H9 (cell line): ENCODE results near the gene B3GNT3. TPM values are rescaled to one million over a fixed set of nuclear protein-coding genes. Genes with fewer than 3 reads are reported as not detected.

Source experiments
- DNase-seq: peaks from one replicate; pipeline ENCODE4 v3.0.0-alpha.2; 2017
- H2AFZ ChIP-seq: one replicate; pipeline ENCODE4 v1.6.1; 2013; ENCODE audit warnings: mild to moderate bottlenecking, low read length, control low read depth, moderate library complexity
- H2AK5ac ChIP-seq: 2 replicates; pipeline ENCODE4 v1.6.1; 2013; ENCODE audit warnings: low read length, control low read depth, mixed read lengths; ENCODE audit not compliant: insufficient read length
- H2BK120ac ChIP-seq: one replicate; pipeline ENCODE4 v1.6.1; 2013; ENCODE audit warnings: low read depth, mild to moderate bottlenecking, low read length, control low read depth, inconsistent platforms; ENCODE audit not compliant: poor library complexity, severe bottlenecking
- H2BK12ac ChIP-seq: 2 replicates; pipeline ENCODE4 v1.6.1; 2013; ENCODE audit warnings: low read length, control low read depth, mixed read lengths, low read depth; ENCODE audit not compliant: insufficient read length
- H2BK15ac ChIP-seq: 2 replicates; pipeline ENCODE4 v1.6.1; 2013; ENCODE audit warnings: low read depth, low read length, control low read depth
- H2BK20ac ChIP-seq: one replicate; pipeline ENCODE4 v1.6.1; 2013; ENCODE audit warnings: low read depth, mild to moderate bottlenecking, low read length, control low read depth, inconsistent platforms; ENCODE audit not compliant: poor library complexity, severe bottlenecking
- H2BK5ac ChIP-seq: 2 replicates; pipeline ENCODE4 v1.6.1; 2013; ENCODE audit warnings: low read length, control low read depth, mixed read lengths; ENCODE audit not compliant: insufficient read length
- H3K14ac ChIP-seq: 2 replicates; pipeline ENCODE4 v1.6.1; 2013; ENCODE audit warnings: low read length, control low read depth; ENCODE audit not compliant: insufficient read depth
- H3K18ac ChIP-seq: 2 replicates; pipeline ENCODE4 v1.6.1; 2013; ENCODE audit warnings: low read depth, mild to moderate bottlenecking, mixed read lengths, low read length, control low read depth; ENCODE audit not compliant: insufficient read length
- H3K23ac ChIP-seq: 2 replicates; pipeline ENCODE4 v1.6.1; 2013; ENCODE audit warnings: low read length, control low read depth, mixed read lengths, low read depth; ENCODE audit not compliant: insufficient read length
- H3K23me2 ChIP-seq: 2 replicates; pipeline ENCODE4 v1.6.1; 2013; ENCODE audit warnings: low read depth, mild to moderate bottlenecking, mixed read lengths, low read length, control low read depth; ENCODE audit not compliant: insufficient read length, poor library complexity, severe bottlenecking
- H3K27ac ChIP-seq: 2 replicates; pipeline ENCODE4 v1.5.1; 2013; ENCODE audit warnings: low read length, control low read depth, mixed read lengths, low read depth; ENCODE audit not compliant: insufficient read length
- H3K27me3 ChIP-seq: 2 replicates; pipeline ENCODE4 v1.6.1; 2013; ENCODE audit warnings: low read length, control low read depth, inconsistent platforms; ENCODE audit not compliant: insufficient read depth
- H3K4ac ChIP-seq: 2 replicates; pipeline ENCODE4 v1.6.1; 2013; ENCODE audit warnings: low read depth, mild to moderate bottlenecking, control low read depth, inconsistent platforms, low read length, moderate library complexity
- H3K4me1 ChIP-seq: 2 replicates; pipeline ENCODE4 v1.6.1; 2013; ENCODE audit warnings: low read length, control low read depth, inconsistent platforms; ENCODE audit not compliant: insufficient read depth
- H3K4me2 ChIP-seq: 2 replicates; pipeline ENCODE4 v1.6.1; 2013; ENCODE audit warnings: low read length, control low read depth, mixed read lengths; ENCODE audit not compliant: insufficient read length, insufficient read depth
- H3K56ac ChIP-seq: 2 replicates; pipeline ENCODE4 v1.6.1; 2013; ENCODE audit warnings: low read depth, mild to moderate bottlenecking, mixed read lengths, low read length, control low read depth; ENCODE audit not compliant: insufficient read length
- H3K79me1 ChIP-seq: 2 replicates; pipeline ENCODE4 v1.6.1; 2013; ENCODE audit warnings: low read depth, mild to moderate bottlenecking, moderate library complexity, low read length, control low read depth, inconsistent platforms; ENCODE audit not compliant: insufficient read depth, poor library complexity, severe bottlenecking
- H3K79me2 ChIP-seq: 2 replicates; pipeline ENCODE4 v1.6.1; 2013; ENCODE audit warnings: low read length, control low read depth, inconsistent platforms; ENCODE audit not compliant: insufficient read depth
- H3K9ac ChIP-seq: 2 replicates; pipeline ENCODE4 v1.6.1; 2013; ENCODE audit warnings: low read length, control low read depth, mixed read lengths; ENCODE audit not compliant: insufficient read length; ENCODE audit errors: extremely low read depth
- H3K9me3 ChIP-seq: one replicate; pipeline ENCODE4 v1.6.1; 2013; ENCODE audit warnings: low read depth, low read length, inconsistent platforms; ENCODE audit not compliant: control insufficient read depth
- H3T11ph ChIP-seq: one replicate; pipeline ENCODE4 v1.6.1; 2013; ENCODE audit warnings: mild to moderate bottlenecking, low read length, control low read depth, inconsistent platforms
- H4K20me1 ChIP-seq: one replicate; pipeline ENCODE4 v1.6.1; 2013; ENCODE audit not compliant: control insufficient read depth, insufficient read length, insufficient read depth
- H4K5ac ChIP-seq: 2 replicates; pipeline ENCODE4 v1.6.1; 2013; ENCODE audit warnings: low read depth, mild to moderate bottlenecking, mixed read lengths, low read length, control low read depth; ENCODE audit not compliant: insufficient read length
- H4K8ac ChIP-seq: replicated peaks from 2 replicates; pipeline ENCODE4 v1.6.1; 2013; ENCODE audit warnings: low read length, control low read depth, mixed read lengths, low read depth; ENCODE audit not compliant: insufficient read length
- H4K91ac ChIP-seq: 2 replicates; pipeline ENCODE4 v1.6.1; 2013; ENCODE audit warnings: low read depth, mild to moderate bottlenecking, moderate library complexity, mixed read lengths, low read length, control low read depth; ENCODE audit not compliant: insufficient read length
- H3K27ac Mint-ChIP-seq, 3 experiments: 2 replicates in 2 of 3; 3 replicates in 1 of 3; pipeline ENCODE4 v1.8.0; 2020 to 2021; ENCODE audit warnings: mixed read lengths in 3 of 3, mild to moderate bottlenecking in 1 of 3, moderate library complexity in 1 of 3
- H3K27me3 Mint-ChIP-seq: 2 replicates; pipeline ENCODE4 v1.8.0; 2021; ENCODE audit warnings: low read depth, mild to moderate bottlenecking, moderate library complexity, mixed read lengths
- H3K36me3 Mint-ChIP-seq, 3 experiments: 2 replicates in 2 of 3; 3 replicates in 1 of 3; pipeline ENCODE4 v1.8.0; 2020 to 2021; ENCODE audit warnings: low read depth in 3 of 3, mixed read lengths in 3 of 3; ENCODE audit not compliant: insufficient read depth in 1 of 3
- H3K4me1 Mint-ChIP-seq, 2 experiments: 2 replicates each; pipeline ENCODE4 v1.8.0; 2020; ENCODE audit warnings: mixed read lengths in 2 of 2
- H3K4me3 Mint-ChIP-seq, 2 experiments: 2 replicates in 1 of 2; 3 replicates in 1 of 2; pipeline ENCODE4 v1.8.0; 2020 to 2021; ENCODE audit warnings: mild to moderate bottlenecking in 2 of 2, mixed read lengths in 2 of 2, moderate library complexity in 1 of 2
- H3K9me3 Mint-ChIP-seq, 2 experiments: 2 replicates in 1 of 2; 3 replicates in 1 of 2; pipeline ENCODE4 v1.8.0; 2020; ENCODE audit warnings: mild to moderate bottlenecking in 2 of 2, mixed read lengths in 2 of 2, moderate library complexity in 1 of 2
- CTCF ChIP-seq: fragments of 200-600 bp; sonication (generic); conservative IDR thresholded peaks from 3 replicates; pipeline ENCODE4 v1.8.0; 2021; ENCODE audit warnings: antibody characterized with exemption, mild to moderate bottlenecking
- WGBS: extraction: QIAGEN DNeasy Blood & Tissue Kit; methylation state at CpG from one replicate; pipeline ENCODE4 v1.1.7; 2013; ENCODE audit warnings: missing lambda C conversion rate, low lambda C conversion rate, mixed read lengths; ENCODE audit not compliant: insufficient read length; ENCODE audit errors: extremely low coverage; 5-methylcytosine and 5-hydroxymethylcytosine counted together
- total RNA-seq: library from RNA; stranded (reverse); gene quantifications from 2 replicates; pipeline ENCODE4 v1.2.1, GENCODE V29; 2021

Gene B3GNT3
- total RNA-seq, 1 experiment from 2014 or later, result 0.96 TPM

GRCh38 chr19:17841371-17841809 is 46.5 kb downstream of the B3GNT3 start:
- Histone ChIP-seq H4K20me1 (no peaks in the 10 kb centered on the region), H4K8ac (no peak overlapping the region), H3K4me1 (no peaks in the 10 kb centered on the region), H2AFZ (no peak overlapping the region), H2BK5ac (no peak overlapping the region), H2BK120ac (no peak overlapping the region), H2BK12ac (no peak overlapping the region), H3K18ac (no peak overlapping the region), H3K79me2 (no peaks in the 10 kb centered on the region), H3K4me2 (peak overlapping the region; percentile 75), H3K27ac (no peak overlapping the region), H3K14ac (no peak overlapping the region), H3K9me3 (no peaks in the 10 kb centered on the region), H3K4ac (no peak overlapping the region), H3K27me3 (no peaks in the 10 kb centered on the region), H3K9ac (no peak overlapping the region), H2BK15ac (no peak overlapping the region), H3K56ac (no peak overlapping the region), H2AK5ac (no peak overlapping the region), H3K79me1 (no peaks in the 10 kb centered on the region), H4K5ac (no peak overlapping the region), H3K23me2 (peaks cover 9% of the 10 kb centered on the region), H3K23ac (no peak overlapping the region), H2BK20ac (no peak overlapping the region), H4K91ac (no peak overlapping the region), H3T11ph (no peak overlapping the region)
- no peak overlapping the region for H3K27ac Mint-ChIP-seq
- peak overlapping the region; percentile 69 to 78 for H3K4me3 Mint-ChIP-seq
- peaks cover 53% of the 10 kb centered on the region for H3K27me3 Mint-ChIP-seq
- TF ChIP-seq CTCF, result no peak
- H3K9me3 Mint-ChIP-seq, result no peaks in the 10 kb centered on the region; a peak in 1 of 5 replicates
- H3K4me1 Mint-ChIP-seq, result peaks cover 10 to 14% of the 10 kb centered on the region in 2 experiments
- WGBS, result no CpG with 5 or more reads among the region's 30 CpGs
- no peaks in the 10 kb centered on the region; a peak in 1 of 7 replicates for H3K36me3 Mint-ChIP-seq
- no peak for DNase-seq
